ENCODE results near the gene HERC5. TPM values are rescaled to one million over a fixed set of nuclear protein-coding genes. Genes with fewer than 3 reads are reported as not detected.

Gene HERC5
- 1.4 and 2.0 TPM in 2 replicates for total RNA-seq (2014; rRNA removed; shearing (Covaris generic))

GRCh38 chr4:88456670-88457306 lies at the start of gene HERC5:
HERC5 (plus strand) TSS chr4:88457119; CDS start chr4:88457270, 151 bp downstream.

GRCh38 chr4:88523325-88524129 lies 66.6 kb downstream of the HERC5 start, which contains the start of gene PYURF:
PYURF (minus strand) TSS chr4:88523776; CDS start chr4:88523700, 76 bp downstream.

Other genes starting within 250 kb of the HERC5 start
- 9.0 and 9.3 TPM in 2 replicates for gene PPM1K, start 172.6 kb upstream of the HERC5 start, total RNA-seq (2014; rRNA removed; shearing (Covaris generic))
- gene HERC6, start 78.3 kb upstream of the HERC5 start, total RNA-seq (2014; rRNA removed; shearing (Covaris generic)), result 3.7 and 9.2 TPM in 2 replicates
- gene PYURF, start 66.7 kb downstream of the HERC5 start, total RNA-seq (2014; rRNA removed; shearing (Covaris generic)), result 87.3 and 102 TPM in 2 replicates
- gene HERC3, start 135.4 kb downstream of the HERC5 start, total RNA-seq (2014; rRNA removed; shearing (Covaris generic)), result 2.1 and 2.3 TPM in 2 replicates
- 0.05 TPM in 1 of 2 replicates, not detected in the other for gene NAP1L5, start 240.7 kb downstream of the HERC5 start, total RNA-seq (2014; rRNA removed; shearing (Covaris generic))